PC-3 (cell line): ENCODE measurements around the gene CANX. TPM values are rescaled to one million over a fixed set of nuclear protein-coding genes. Genes with fewer than 3 reads are reported as not detected.

ENCODE experiments used
- ATAC-seq: fragments of 200-7000 bp; cut with Tn5 transposase; 2 replicates; pipeline ENCODE4 v1.9.1; 2020; ENCODE audit warnings: mild to moderate bottlenecking, moderate library complexity
- BruUV-seq: library from RNA; stranded (reverse); fragments of 400-500 nt; replicated peaks from 2 replicates; lab custom pipeline; 2021; lab: Mats Ljungman, UMichigan
- CTCF ChIA-PET: fragments of 300-600 bp; sonication (Branson Sonifier 250); formaldehyde crosslinking; loops from one replicate; lab custom pipeline; 2022; ENCODE audit warnings: antibody characterized with exemption; lab: Charles Lee
- POLR2A ChIA-PET: fragments of 300-600 bp; sonication (Branson Sonifier 250); formaldehyde crosslinking; loops from one replicate; lab custom pipeline; 2022; ENCODE audit warnings: antibody characterized with exemption; ENCODE audit not compliant: unreplicated experiment; lab: Charles Lee
- DNase-seq: peaks from one replicate; pipeline ENCODE4 v3.0.0-alpha.2; 2015
- H2AFZ ChIP-seq: fragments of 300-600 bp; sonication (generic); 2 replicates; pipeline ENCODE4 v1.6.0; 2016; ENCODE audit warnings: antibody characterized with exemption, low read length
- H3F3A ChIP-seq: fragments of 300-600 bp; sonication (generic); one replicate; pipeline ENCODE4 v1.6.0; 2017; ENCODE audit warnings: antibody characterized with exemption, low read length, control low read depth, mild to moderate bottlenecking; ENCODE audit not compliant: unreplicated experiment
- H3K27ac ChIP-seq: fragments of 300-600 bp; sonication (generic); 2 replicates; pipeline ENCODE4 v1.5.1; 2016; ENCODE audit warnings: mild to moderate bottlenecking, low read length
- H3K27me3 ChIP-seq: fragments of 300-600 bp; sonication (generic); 2 replicates; pipeline ENCODE4 v1.6.1; 2016; ENCODE audit warnings: low read length, mixed read lengths
- H3K36me3 ChIP-seq: fragments of 300-600 bp; sonication (generic); 2 replicates; pipeline ENCODE4 v1.6.1; 2016; ENCODE audit warnings: low read depth, mixed run types, low read length, mixed read lengths
- H3K4me1 ChIP-seq: fragments of 300-600 bp; sonication (generic); 2 replicates; pipeline ENCODE4 v1.5.1; 2016; ENCODE audit warnings: low read length; ENCODE audit not compliant: insufficient read depth
- H3K4me2 ChIP-seq: fragments of 300-600 bp; sonication (generic); 2 replicates; pipeline ENCODE4 v1.6.0; 2016; ENCODE audit warnings: low read length
- H3K4me3 ChIP-seq: fragments of 300-600 bp; sonication (generic); 2 replicates; pipeline ENCODE4 v1.5.1; 2016; ENCODE audit warnings: mild to moderate bottlenecking, low read length, mixed read lengths
- H3K79me2 ChIP-seq: fragments of 300-600 bp; sonication (generic); 2 replicates; pipeline ENCODE4 v1.6.1; 2017; ENCODE audit warnings: low read length, mixed read lengths
- H3K9ac ChIP-seq: fragments of 300-600 bp; sonication (generic); 2 replicates; pipeline ENCODE4 v1.6.0; 2016; ENCODE audit warnings: mild to moderate bottlenecking, low read length
- H3K9me2 ChIP-seq: fragments of 300-600 bp; sonication (generic); replicated peaks from 2 replicates; pipeline ENCODE4 v1.6.1; 2016; ENCODE audit warnings: mixed run types, low read length, mixed read lengths
- H3K9me3 ChIP-seq: fragments of 300-600 bp; sonication (generic); 2 replicates; pipeline ENCODE4 v1.6.1; 2016; ENCODE audit warnings: low read length, mixed read lengths
- H4K20me1 ChIP-seq: fragments of 300-600 bp; sonication (generic); 2 replicates; pipeline ENCODE4 v1.6.1; 2016; ENCODE audit warnings: low read length, mixed read lengths
- EZH2 ChIP-seq: fragments of 300-600 bp; sonication (generic); IDR thresholded peaks from one replicate; pipeline ENCODE4 v1.6.1; 2017; ENCODE audit warnings: antibody characterized with exemption, mild to moderate bottlenecking, low read length; ENCODE audit not compliant: unreplicated experiment
- EZH2phosphoT487 ChIP-seq: fragments of 300-600 bp; sonication (generic); IDR thresholded peaks from 2 replicates; pipeline ENCODE4 v1.6.1; 2018; ENCODE audit warnings: mild to moderate bottlenecking, antibody characterized with exemption, low read length, borderline replicate concordance
- intact Hi-C: fragments of 100-400 bp; cut with micrococcal nuclease; formaldehyde crosslinking; loops from 2 replicates; pipeline ENCODE4 v1.9.0; 2023
- total RNA-seq: library from RNA; depleted of rRNA; stranded (reverse); fragments of >200 nt; gene quantifications from 2 replicates; pipeline ENCODE4 v1.2.3, GENCODE V29; 2014
- TF ChIP-seq, protein P1 (sequence below): fragments of 300-600 bp; sonication (generic); conservative IDR thresholded peaks from 2 replicates; pipeline ENCODE4 v1.5.1; 2017; ENCODE audit warnings: antibody characterized with exemption, low read depth, mild to moderate bottlenecking, low read length

CANX gene
- total RNA-seq, 1 experiment from 2014 or later = 293 TPM

DNA sequence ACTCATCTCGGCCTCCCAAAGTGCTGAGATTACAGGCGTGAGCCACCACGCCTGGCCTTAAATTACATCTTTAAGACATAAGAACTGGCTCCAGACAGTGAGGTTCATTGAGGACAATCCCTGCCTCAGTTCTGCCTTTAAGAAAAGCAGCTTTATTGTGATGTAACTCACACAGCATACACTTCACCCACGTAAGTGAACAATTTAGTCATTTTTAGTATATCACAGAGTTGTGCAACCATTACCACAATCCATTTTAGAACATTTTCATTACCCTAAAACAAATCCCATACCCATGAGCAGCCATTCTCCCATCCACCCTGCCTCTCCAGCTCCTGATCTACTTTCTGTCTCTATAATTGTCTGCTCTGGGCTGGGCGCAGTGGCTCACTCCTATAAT is 71.0 kb downstream of the CANX start:
- ATAC-seq = no peak
- Histone ChIP-seq H3K79me2 (peaks cover 18% of the 10 kb centered on the region), H3K4me2 (no peak overlapping the region), H3K27ac (no peak overlapping the region), H3K9me3 (no peaks in the 10 kb centered on the region), H3K36me3 (peaks cover 20% of the 10 kb centered on the region), H2AFZ (no peak overlapping the region), H3K4me3 (no peak overlapping the region), H3K4me1 (peaks cover 13% of the 10 kb centered on the region), H4K20me1 (no peaks in the 10 kb centered on the region), H3K27me3 (no peaks in the 10 kb centered on the region), H3F3A (no peaks in the 10 kb centered on the region), H3K9ac (no peak overlapping the region), H3K9me2 (no peaks in the 10 kb centered on the region)
- CTCF ChIA-PET = no interaction called here
- intact Hi-C loops = no loop called here
- DNase-seq = no peak
- POLR2A ChIA-PET = no interaction called here
- TF ChIP-seq EZH2 = no peak
- TF ChIP-seq, protein P1, sequence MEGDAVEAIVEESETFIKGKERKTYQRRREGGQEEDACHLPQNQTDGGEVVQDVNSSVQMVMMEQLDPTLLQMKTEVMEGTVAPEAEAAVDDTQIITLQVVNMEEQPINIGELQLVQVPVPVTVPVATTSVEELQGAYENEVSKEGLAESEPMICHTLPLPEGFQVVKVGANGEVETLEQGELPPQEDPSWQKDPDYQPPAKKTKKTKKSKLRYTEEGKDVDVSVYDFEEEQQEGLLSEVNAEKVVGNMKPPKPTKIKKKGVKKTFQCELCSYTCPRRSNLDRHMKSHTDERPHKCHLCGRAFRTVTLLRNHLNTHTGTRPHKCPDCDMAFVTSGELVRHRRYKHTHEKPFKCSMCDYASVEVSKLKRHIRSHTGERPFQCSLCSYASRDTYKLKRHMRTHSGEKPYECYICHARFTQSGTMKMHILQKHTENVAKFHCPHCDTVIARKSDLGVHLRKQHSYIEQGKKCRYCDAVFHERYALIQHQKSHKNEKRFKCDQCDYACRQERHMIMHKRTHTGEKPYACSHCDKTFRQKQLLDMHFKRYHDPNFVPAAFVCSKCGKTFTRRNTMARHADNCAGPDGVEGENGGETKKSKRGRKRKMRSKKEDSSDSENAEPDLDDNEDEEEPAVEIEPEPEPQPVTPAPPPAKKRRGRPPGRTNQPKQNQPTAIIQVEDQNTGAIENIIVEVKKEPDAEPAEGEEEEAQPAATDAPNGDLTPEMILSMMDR = no peak
- no peak for TF ChIP-seq EZH2phosphoT487
- no TSS peak for BruUV-seq

DNA sequence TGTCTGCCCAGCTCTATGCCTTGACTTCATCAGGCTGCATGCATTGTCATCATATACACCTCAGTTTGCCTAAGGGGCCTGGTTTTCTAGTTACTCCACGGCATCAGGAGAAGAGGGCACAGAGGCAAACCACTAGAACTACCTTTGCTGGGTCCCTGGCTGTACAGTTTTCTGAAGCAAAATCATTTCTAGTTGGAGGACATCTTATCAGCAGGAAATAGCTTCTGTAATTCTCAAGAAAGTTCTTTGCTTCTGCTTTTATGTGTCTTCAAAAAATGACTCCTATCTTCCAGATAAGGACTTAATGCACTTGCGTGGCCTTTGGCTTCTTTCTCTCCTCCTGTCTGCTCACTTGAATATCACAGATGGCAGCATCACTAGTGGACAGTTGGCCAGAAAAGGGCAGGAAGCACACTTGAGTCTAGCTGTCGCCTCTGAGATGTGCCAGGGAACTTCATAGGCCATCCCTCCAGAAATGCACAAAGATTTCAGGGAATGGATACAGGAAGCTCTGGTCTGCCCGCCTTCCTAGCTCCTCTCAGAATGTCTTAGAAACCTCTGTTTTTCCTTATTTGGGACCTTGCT is 72.6 kb downstream of the CANX start:
- Histone ChIP-seq H3K27me3 (no peaks in the 10 kb centered on the region), H3K9me3 (no peaks in the 10 kb centered on the region), H3K4me2 (no peak overlapping the region), H3K4me1 (no peaks in the 10 kb centered on the region), H3K4me3 (no peak overlapping the region), H3K9ac (no peak overlapping the region), H3K27ac (no peak overlapping the region), H3F3A (no peaks in the 10 kb centered on the region), H3K79me2 (peaks cover 14% of the 10 kb centered on the region), H2AFZ (no peak overlapping the region), H3K36me3 (peaks cover 18% of the 10 kb centered on the region), H3K9me2 (no peaks in the 10 kb centered on the region), H4K20me1 (no peaks in the 10 kb centered on the region)
- ChIA-PET CTCF (no interaction called here), POLR2A (no interaction called here)
- intact Hi-C loops = no loop called here
- DNase-seq = no peak
- no TSS peak for BruUV-seq
- TF ChIP-seq EZH2 = no peak
- TF ChIP-seq, protein P1 = no peak
- TF ChIP-seq EZH2phosphoT487 = no peak
- no peak for ATAC-seq

DNA sequence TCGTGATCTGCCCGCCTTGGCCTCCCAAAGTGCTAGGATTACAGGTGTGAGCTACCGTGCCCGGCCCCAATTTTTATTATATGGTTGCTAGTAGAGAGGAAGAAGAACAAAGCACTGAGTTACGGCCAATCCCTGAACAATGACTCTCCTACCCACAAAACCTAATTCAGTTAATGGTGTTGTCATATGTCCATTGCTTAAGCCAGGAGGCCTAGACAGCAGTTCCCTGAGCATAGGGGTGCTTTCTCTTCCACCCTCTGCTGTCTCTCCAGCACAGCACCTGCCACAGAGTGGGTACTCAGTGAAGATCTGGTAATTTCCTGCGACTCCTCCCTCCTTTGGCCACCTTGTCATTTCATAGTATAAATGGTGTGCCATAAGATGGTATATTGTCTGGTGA is 73.6 kb downstream of the CANX start:
- TF ChIP-seq, protein P1 = no peak
- TF ChIP-seq EZH2 (no peak), EZH2phosphoT487 (no peak)
- intact Hi-C loops = no loop called here
- Histone ChIP-seq H2AFZ (no peak overlapping the region), H3K9me2 (no peaks in the 10 kb centered on the region), H3K4me3 (no peak overlapping the region), H3K79me2 (peaks cover 5% of the 10 kb centered on the region; the same call in 1 of the 2 replicates), H3K9ac (no peak overlapping the region), H3K4me2 (no peak overlapping the region), H3K4me1 (no peaks in the 10 kb centered on the region), H3K27me3 (no peaks in the 10 kb centered on the region), H3F3A (no peaks in the 10 kb centered on the region), H3K36me3 (peaks cover 10% of the 10 kb centered on the region), H3K9me3 (no peaks in the 10 kb centered on the region), H4K20me1 (no peaks in the 10 kb centered on the region), H3K27ac (no peak overlapping the region)
- no peak for DNase-seq
- ChIA-PET CTCF (no interaction called here), POLR2A (no interaction called here)
- no TSS peak for BruUV-seq
- ATAC-seq = no peak
